HG03108 (cell line): ENCODE results near the gene GPR87.

Source experiments
- ATAC-seq: cut with Tn5 transposase; IDR thresholded peaks from one replicate; pipeline ENCODE4 v1.9.1; 2021; ENCODE audit warnings: moderate library complexity; ENCODE audit not compliant: unreplicated experiment

GPR87 gene

DNA sequence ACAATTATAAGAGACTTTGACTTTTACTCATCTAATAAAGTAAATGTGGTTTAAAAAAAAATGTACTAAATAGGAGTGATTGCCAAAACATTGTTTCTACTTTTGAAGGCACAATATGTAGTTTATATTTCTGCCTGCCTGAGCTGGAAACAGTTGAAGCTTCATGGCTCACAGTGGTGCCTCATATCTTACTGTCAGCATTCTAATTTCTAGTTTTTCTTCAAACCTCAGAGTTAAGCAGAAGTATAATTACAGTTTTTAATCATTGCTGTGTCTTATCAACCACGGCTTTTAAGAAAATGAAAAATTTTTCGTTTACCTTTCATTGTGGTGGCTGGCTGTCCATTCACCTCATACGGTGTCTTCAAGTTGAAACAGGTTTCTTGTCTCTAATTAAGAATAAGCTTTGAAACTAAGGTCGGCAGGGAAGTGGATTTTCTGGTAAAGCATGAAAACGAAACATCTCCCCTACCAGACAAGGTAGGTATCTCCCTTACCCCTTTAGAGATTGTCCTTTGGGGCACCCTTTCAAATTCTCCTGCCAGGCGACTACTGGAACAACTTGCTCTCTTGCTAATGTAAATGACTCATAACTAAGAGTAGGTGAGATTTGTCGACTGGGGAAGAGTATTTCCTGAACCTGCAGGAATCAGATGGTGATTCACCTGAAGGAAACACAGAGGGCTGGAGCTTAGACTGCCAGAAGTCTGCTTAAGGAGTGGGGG, at the start of gene GPR87:
Gene GPR87 (minus strand): TSS at position 554 of the 725 bp plus-strand sequence. CDS start 16,720 bp downstream, outside the sequence.
- no peak for ATAC-seq

GRCh38 chr3:151362751-151363174, 46.1 kb upstream of the GPR87 start:
- ATAC-seq, result no peak

DNA sequence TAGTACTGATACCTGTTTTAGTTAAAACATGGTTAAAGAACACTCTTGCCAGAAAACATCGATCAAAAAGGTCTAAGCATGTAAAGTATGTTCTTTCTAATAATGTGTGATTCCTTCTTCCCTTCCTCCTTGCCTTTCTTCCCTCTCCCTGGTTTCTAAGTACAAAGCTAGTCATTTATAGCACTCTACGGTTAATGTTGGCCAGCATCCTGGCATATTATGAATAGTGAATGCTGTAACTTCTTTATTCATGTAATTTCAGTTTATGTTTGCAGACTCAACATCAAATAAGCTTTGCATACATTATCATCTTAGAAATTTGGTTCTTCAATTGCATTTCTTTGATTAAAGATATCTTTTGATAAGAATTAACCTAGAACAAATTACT, 40.8 kb upstream of the GPR87 start:
- no peak for ATAC-seq

GRCh38 chr3:151356794-151357462, 40.3 kb upstream of the GPR87 start:
- no peak for ATAC-seq

GRCh38 chr3:151351648-151352047, 35.0 kb upstream of the GPR87 start:
- ATAC-seq, result no peak

GRCh38 chr3:151351219-151351618, 34.6 kb upstream of the GPR87 start:
- ATAC-seq, result peak; percentile 77

- ATAC-seq, result no peak
Measured at GRCh38 chr3:151350656-151351055, 34.0 kb upstream of the GPR87 start.

GRCh38 chr3:151347432-151347831, 30.8 kb upstream of the GPR87 start:
- no peak for ATAC-seq

DNA sequence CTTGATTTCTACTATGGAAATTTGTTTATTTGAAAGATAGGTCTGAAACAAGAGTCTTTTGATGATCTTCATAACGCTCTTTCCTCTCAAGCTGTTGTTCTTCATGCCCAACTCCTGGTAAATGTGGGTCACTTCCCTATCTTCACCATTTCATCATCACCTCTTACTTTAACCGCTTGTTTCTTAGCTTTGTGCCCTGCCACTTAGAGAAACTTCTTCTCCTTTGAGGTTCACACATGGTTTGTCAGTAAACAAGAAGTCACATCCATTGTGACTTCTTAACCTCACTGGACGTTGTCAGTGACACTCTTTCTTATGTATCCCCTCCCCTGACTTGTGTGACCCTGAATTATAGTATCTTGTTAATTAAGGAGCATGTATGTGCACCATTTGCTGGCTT, 29.7 kb upstream of the GPR87 start:
- no peak for ATAC-seq

DNA sequence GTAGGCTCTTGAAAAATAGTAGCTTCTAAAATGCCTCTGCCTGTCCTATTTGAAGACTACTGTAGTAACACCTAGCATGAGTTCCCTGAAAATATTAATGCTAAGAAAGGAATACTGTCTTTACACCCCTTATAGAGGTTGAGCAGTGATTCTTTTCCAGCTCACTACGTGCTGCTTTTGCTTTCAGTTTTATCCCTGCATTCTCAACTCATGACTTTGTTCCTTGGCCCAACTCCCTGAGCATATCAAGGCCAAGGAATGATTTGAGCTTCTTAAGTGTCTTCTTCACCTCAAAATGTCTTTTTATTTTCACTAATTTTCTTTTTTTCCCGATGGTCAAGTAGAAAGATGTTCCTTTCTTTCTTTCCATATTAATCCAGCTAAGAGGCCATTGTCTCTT, 29.2 kb upstream of the GPR87 start:
- ATAC-seq, result no peak

- no peak for ATAC-seq
Measured at GRCh38 chr3:151331696-151332095, 15.1 kb upstream of the GPR87 start.

DNA sequence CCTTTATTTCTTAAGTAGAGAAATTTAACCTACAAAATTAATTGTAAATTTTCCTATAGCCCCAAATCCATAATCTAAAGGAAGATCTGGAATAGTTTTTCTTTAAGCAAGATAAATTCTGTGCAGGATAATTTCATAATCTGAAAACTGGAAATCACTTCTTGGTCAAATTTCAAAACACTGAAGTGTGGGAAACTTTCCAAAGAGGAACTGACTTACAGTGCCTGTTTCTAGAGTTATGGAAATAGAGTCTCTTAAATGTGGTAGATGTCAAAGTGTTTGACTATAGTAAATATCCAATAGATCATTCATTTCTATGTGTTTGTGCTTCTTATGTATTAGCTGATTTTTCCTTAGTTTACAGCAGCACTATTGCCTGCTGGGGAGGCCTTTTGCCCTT, 14.3 kb upstream of the GPR87 start:
- ATAC-seq, result no peak

DNA sequence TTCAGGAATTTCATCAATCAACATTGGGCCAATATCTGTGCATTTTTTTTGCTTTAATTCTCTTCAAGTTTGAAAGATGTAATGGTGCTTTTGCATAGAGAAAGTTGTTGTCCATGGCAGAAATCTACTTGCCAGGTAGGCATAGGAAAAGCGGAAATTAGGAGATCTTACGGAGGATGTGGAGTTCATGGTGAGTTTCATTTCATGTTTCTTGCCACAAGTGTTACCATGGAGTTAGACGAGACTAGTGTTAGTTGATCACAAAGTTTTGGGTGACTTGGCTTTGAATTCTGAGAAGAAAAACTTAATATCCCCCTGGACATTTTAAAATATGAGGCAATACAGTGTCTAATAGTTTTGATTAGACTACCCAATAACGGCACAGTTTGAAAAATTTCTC, 13.8 kb upstream of the GPR87 start:
- no peak for ATAC-seq

DNA sequence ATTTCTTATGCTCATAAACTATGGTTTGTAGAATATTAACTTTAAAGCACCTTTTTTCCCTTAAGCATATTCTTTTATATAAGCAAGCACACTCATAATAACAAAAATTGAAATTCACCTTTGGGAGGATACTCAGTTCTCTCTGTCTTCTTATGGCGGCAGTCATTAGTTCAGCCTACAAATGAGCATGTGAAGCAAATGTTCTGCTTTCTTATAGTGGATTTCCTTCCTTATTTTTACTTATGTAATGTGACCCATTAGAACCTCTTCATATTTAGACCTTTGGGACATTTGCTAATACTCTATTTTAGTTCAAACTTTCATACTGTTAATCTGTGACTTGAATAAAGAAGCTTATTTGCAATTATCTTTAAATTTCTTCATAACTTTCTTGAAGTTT, 12.7 kb upstream of the GPR87 start, which contains the start of gene P2RY13:
Gene P2RY13 (minus strand): TSS at position 187 of the 400 bp plus-strand sequence. CDS start 21 bp downstream, at position 166.
- no peak for ATAC-seq

GRCh38 chr3:151328298-151328995, 11.8 kb upstream of the GPR87 start:
- ATAC-seq, result no peak

- ATAC-seq, result no peak
Measured at GRCh38 chr3:151327571-151328198, 11.1 kb upstream of the GPR87 start.

GRCh38 chr3:151322511-151322910, 5.9 kb upstream of the GPR87 start:
- ATAC-seq, result no peak

GRCh38 chr3:151321526-151321925, 4.9 kb upstream of the GPR87 start:
- ATAC-seq, result no peak

DNA sequence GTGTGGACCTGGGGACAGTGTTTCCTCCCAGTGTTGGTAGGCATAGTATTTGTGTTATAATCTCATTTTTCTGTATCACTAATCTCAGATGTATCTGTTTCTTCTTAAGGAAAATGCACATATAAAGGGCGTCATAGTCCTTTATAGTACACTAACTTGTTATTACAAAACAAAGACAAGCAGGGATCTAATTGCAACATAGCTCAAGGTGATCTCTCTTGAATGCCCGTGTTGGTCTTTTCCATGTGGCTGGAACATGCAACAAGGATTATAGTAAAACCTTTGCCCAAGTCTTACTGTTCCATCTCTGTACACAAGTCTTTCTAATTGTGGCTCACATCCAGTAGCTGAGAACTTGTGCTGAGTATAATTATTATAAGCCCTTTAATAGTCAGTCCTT, 3.5 kb upstream of the GPR87 start:
- ATAC-seq, result no peak

- no peak for ATAC-seq
Measured at GRCh38 chr3:151319628-151320027, 3.0 kb upstream of the GPR87 start.

DNA sequence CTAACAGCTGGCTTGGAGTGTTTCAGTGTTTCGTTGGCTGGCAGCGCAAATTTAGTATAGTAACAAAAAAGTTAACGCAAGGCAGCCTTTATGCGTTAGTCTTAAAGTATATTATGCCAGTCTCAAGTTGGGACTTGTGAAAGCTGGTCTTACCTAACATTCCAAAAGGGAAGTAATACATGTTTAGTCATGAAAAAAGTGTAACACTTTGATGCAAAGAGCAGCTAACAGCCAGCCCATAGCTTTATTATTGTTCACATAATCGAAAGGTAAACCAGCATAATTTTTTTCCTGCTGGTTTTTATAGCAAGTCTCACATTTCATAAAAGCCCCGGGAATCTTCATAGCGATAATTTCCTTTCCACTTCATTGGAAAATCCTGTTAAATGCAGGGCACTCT, 2.4 kb upstream of the GPR87 start:
- no peak for ATAC-seq
